ENCODE measurements around the gene UNCX.

GRCh38 chr7:1268866-1269265 lies 36.2 kb downstream of the UNCX start:
- TF ChIP-seq EZH2 (IDR thresholded peaks at IDR 0.05; ENCODE audit: insufficient read depth, poor library complexity, severe bottlenecking), result no peak
- no peak for TF ChIP-seq EZH2phosphoT487 (IDR thresholded peaks at IDR 0.05; ENCODE audit: insufficient read depth, low read depth)

Data from GM23248 (cell line).